CD4-positive, alpha-beta T cell treated with Interleukin-17A for 1 hour (primary cell): Measurements from ENCODE around the gene MSL1.

Experiments used
- DNase-seq: peaks from one replicate; pipeline ENCODE4 v3.0.0-alpha.2; 2020

Gene MSL1

GRCh38 chr17:40177275-40177874 lies 55.6 kb downstream of the MSL1 start, which contains the start of gene RAPGEFL1:
TSS of gene RAPGEFL1 (plus strand) at chr17:40177470. CDS start at chr17:40177862, 392 bp downstream.
- peak; percentile 89 for DNase-seq

GRCh38 chr17:40178021-40178601 lies 56.3 kb downstream of the MSL1 start:
- no peak for DNase-seq

GRCh38 chr17:40178660-40179059 lies 56.9 kb downstream of the MSL1 start:
- DNase-seq = no peak

GRCh38 chr17:40179923-40180659 lies 58.3 kb downstream of the MSL1 start:
- DNase-seq = no peak

- DNase-seq = no peak
Measured at GRCh38 chr17:40180694-40181093, 58.9 kb downstream of the MSL1 start.

- no peak for DNase-seq
Measured at GRCh38 chr17:40181205-40181604, 59.4 kb downstream of the MSL1 start.

- no peak for DNase-seq
Measured at GRCh38 chr17:40182606-40183005, 60.8 kb downstream of the MSL1 start.
